Parathyroid adenoma (tissue), 2 donors: ENCODE data around the gene ARHGEF1.

Experiments
- H2AFZ ChIP-seq: fragments of 300-600 bp; sonication (generic); one replicate; pipeline ENCODE4 v1.7.0; 2017; ENCODE audit warnings: antibody characterized with exemption, mild to moderate bottlenecking
- H3K27ac ChIP-seq: fragments of 300-600 bp; sonication (generic); one replicate; pipeline ENCODE4 v1.7.0; 2017
- H3K27me3 ChIP-seq: fragments of 300-600 bp; sonication (generic); one replicate; pipeline ENCODE4 v1.7.0; 2017; ENCODE audit warnings: low read length; ENCODE audit not compliant: control insufficient read depth, insufficient read depth
- H3K36me3 ChIP-seq: fragments of 300-600 bp; sonication (generic); one replicate; pipeline ENCODE4 v1.7.0; 2017; ENCODE audit warnings: low read length; ENCODE audit not compliant: control insufficient read depth, insufficient read depth
- H3K4me1 ChIP-seq: fragments of 300-600 bp; sonication (generic); one replicate; pipeline ENCODE4 v1.7.0; 2017; ENCODE audit warnings: control low read depth
- H3K4me2 ChIP-seq: fragments of 300-600 bp; sonication (generic); one replicate; pipeline ENCODE4 v1.7.0; 2017; ENCODE audit warnings: low read length
- H3K4me3 ChIP-seq: fragments of 300-600 bp; sonication (generic); one replicate; pipeline ENCODE4 v1.7.0; 2017; ENCODE audit warnings: low read depth, low read length
- H3K79me2 ChIP-seq: fragments of 300-600 bp; sonication (generic); one replicate; pipeline ENCODE4 v1.7.0; 2017; ENCODE audit warnings: control low read depth
- H3K9ac ChIP-seq: fragments of 300-600 bp; sonication (generic); one replicate; pipeline ENCODE4 v1.7.0; 2017; ENCODE audit warnings: mild to moderate bottlenecking
- H3K9me3 ChIP-seq: fragments of 300-600 bp; sonication (generic); one replicate; pipeline ENCODE4 v1.7.0; 2017; ENCODE audit warnings: low read length; ENCODE audit not compliant: control insufficient read depth
- TF ChIP-seq, protein P1 (sequence below): fragments of 300-600 bp; sonication (generic); IDR thresholded peaks from one replicate; pipeline ENCODE4 v1.7.0; 2017; ENCODE audit warnings: antibody characterized with exemption, mild to moderate bottlenecking
- donor health status: primary hyperparathyroidism.

ARHGEF1 gene

DNA sequence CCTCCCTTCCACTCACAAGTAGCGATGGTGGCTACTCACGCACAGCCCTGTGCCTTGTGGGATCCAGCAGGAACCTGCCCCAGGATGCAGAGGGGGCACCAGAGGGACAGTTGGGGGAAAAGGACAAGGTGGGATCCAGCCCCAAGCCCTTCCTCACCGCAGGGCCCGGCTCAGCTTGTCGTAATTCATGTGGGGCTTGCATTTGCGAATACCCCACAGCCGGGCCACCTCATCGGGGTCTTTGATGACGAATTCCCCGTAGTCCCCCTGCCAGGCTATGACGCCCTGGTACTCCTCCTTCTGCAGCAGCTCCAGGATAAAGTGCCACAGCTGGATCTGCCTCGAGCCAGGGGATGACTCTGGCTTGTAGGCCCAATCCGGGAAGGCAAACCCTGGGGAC, 26.7 kb downstream of the ARHGEF1 start:
- Histone ChIP-seq H3K79me2 (peaks cover 4% of the 10 kb centered on the region), H2AFZ (no peak overlapping the region), H3K4me2 (no peak overlapping the region), H3K4me1 (peaks cover 27% of the 10 kb centered on the region), H3K36me3 (no peaks in the 10 kb centered on the region), H3K9me3 (no peaks in the 10 kb centered on the region), H3K9ac (no peak overlapping the region), H3K27me3 (peaks cover 5% of the 10 kb centered on the region), H3K27ac (no peak overlapping the region), H3K4me3 (no peak overlapping the region)
- TF ChIP-seq, protein P1, sequence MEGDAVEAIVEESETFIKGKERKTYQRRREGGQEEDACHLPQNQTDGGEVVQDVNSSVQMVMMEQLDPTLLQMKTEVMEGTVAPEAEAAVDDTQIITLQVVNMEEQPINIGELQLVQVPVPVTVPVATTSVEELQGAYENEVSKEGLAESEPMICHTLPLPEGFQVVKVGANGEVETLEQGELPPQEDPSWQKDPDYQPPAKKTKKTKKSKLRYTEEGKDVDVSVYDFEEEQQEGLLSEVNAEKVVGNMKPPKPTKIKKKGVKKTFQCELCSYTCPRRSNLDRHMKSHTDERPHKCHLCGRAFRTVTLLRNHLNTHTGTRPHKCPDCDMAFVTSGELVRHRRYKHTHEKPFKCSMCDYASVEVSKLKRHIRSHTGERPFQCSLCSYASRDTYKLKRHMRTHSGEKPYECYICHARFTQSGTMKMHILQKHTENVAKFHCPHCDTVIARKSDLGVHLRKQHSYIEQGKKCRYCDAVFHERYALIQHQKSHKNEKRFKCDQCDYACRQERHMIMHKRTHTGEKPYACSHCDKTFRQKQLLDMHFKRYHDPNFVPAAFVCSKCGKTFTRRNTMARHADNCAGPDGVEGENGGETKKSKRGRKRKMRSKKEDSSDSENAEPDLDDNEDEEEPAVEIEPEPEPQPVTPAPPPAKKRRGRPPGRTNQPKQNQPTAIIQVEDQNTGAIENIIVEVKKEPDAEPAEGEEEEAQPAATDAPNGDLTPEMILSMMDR, result no peak

DNA sequence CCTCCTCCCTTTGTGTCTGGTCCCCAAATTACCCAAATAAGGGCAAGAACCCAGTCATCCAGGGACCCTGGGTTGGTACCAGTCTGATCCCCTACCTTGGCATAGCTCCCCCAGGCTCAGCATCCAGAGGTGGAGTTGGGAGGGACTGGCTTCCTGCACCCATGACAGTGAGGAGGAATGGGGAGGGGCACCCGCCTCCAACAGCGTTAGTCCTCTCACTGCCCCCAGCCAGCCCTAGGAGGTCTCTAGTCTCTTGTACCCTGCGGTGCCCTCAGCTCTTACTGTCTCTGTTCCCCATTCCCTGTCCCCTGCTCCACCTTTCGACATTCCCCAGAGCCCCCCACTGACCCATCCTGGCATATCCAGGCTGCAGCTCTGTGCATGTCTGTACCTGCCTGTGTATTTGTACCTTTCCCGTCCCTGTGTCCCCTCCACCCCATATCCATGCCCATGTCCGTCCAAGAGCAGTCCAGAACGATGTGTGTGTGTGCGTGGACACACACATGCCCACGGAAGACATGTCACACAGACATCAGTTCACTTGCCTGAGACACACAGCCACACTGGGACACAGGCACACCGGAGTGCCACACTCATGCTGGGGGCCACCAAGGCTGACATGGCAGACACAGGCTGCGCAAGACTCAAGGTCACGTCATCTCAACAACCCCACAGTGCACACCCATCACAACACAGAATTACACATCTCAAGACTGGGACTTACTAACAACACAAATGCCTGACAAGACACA, 27.4 kb downstream of the ARHGEF1 start:
- Histone ChIP-seq H3K9ac (no peak overlapping the region), H3K36me3 (no peaks in the 10 kb centered on the region), H3K27me3 (peaks cover 5% of the 10 kb centered on the region), H2AFZ (no peak overlapping the region), H3K4me2 (no peak overlapping the region), H3K79me2 (peaks cover 7% of the 10 kb centered on the region), H3K4me1 (peaks cover 23% of the 10 kb centered on the region), H3K9me3 (no peaks in the 10 kb centered on the region), H3K27ac (no peak overlapping the region), H3K4me3 (no peak overlapping the region)
- TF ChIP-seq, protein P1, result no peak

DNA sequence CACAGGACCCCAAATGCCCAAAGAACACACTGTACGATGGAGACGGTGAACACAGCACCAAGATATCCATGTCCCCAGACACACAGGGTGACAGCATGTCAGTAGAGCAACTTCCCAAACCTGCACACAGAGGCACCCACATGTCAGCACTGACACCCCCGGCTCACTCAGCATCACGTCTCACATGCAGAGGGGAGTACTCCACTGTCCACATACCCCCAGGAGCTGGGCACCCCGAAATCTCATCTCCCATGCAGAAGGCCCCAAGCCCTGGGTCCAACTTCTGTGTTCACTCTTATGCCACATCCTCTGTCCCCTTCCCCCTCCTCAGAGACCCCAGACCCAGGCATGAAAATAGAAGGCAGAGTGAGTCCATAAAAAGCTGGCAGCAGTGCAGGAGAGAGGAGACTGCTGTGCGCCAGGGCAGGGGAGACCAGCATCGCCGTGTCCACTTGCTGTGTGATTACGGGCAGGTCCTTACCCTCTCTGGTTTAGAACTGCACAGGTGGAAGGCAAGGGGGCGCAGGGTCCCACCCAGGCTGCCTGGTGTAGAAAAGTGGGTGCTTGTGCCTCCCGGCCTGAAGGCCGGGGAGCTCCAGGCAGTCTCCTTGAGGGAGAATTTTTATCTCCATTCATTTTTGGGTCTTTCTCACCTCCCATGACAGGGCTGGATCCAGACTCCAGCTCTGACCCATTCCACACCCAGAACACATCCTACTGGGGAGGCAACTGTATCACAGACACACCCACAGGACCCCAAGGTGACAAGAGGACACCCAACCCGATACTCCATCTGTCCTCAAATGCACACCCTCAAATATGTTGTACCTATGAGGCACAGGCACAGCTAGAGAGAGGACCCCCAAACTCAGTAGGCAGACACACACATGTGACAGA, 28.3 kb downstream of the ARHGEF1 start:
- H3K36me3 ChIP-seq, result no peaks in the 10 kb centered on the region
- H3K79me2 ChIP-seq, result peaks cover 8% of the 10 kb centered on the region
- no peak overlapping the region for H3K4me2 ChIP-seq
- no peaks in the 10 kb centered on the region for H3K9me3 ChIP-seq
- no peak overlapping the region for H3K4me3 ChIP-seq
- no peak overlapping the region for H3K9ac ChIP-seq
- peaks cover 5% of the 10 kb centered on the region for H3K27me3 ChIP-seq
- TF ChIP-seq, protein P1, result no peak
- no peak overlapping the region for H2AFZ ChIP-seq
- no peak overlapping the region for H3K27ac ChIP-seq
- H3K4me1 ChIP-seq, result peaks cover 15% of the 10 kb centered on the region

DNA sequence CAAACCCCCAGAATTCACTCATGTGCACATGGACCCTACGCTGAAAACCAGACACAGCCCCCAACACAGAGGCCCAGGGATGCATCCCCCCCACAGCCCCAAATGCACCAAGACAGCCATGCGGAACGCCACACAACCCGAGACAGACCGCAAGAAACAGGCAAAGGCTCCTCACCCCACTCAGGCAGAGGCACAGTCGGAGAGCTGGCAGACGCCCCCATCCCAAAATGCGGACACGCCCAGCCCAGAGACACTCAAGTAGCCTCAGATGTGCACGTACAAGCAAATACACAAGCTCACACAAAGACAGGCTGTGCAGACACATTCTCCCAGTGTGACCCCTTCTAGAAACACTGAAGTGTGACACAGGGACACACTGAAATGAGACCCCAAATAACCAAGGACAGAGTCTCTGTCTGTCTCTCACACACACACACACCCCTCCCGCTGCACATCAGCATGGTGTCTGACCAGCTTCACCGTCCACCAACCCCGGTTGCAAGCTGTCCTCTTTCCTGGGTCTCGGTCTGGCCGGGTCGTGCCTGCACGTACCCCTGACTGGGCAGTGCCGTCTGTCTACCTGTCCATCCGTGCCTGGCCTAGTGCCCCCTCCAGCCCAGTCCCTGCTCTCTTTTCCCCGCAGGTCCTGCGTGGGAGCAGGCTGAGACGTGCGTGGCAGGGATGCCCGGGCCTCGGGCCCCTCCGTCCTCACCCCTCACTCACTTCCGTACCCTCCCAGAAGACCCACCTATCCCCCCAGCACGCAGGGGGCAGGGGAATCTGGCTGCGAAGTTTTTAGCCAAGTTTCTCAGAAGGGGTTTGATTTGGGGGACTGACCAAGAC, 29.1 kb downstream of the ARHGEF1 start:
- no peak overlapping the region for H3K9ac ChIP-seq
- no peak overlapping the region for H2AFZ ChIP-seq
- peaks cover 12% of the 10 kb centered on the region for H3K4me1 ChIP-seq
- no peak overlapping the region for H3K4me2 ChIP-seq
- peaks cover 5% of the 10 kb centered on the region for H3K27me3 ChIP-seq
- H3K4me3 ChIP-seq, result no peak overlapping the region
- no peak overlapping the region for H3K27ac ChIP-seq
- H3K9me3 ChIP-seq, result no peaks in the 10 kb centered on the region
- H3K36me3 ChIP-seq, result no peaks in the 10 kb centered on the region
- TF ChIP-seq, protein P1, result no peak
- peaks cover 4% of the 10 kb centered on the region for H3K79me2 ChIP-seq
